Ishikawa (cell line): ENCODE measurements around the gene DRC7.

Experiments used
- CEBPB ChIP-seq: IDR thresholded peaks from 2 replicates; pipeline ENCODE4 v1.6.1; 2012
- CREB1 ChIP-seq: IDR thresholded peaks from 2 replicates; pipeline ENCODE4 v1.6.1; 2012; ENCODE audit warnings: low read depth
- EGR1 ChIP-seq: IDR thresholded peaks from 2 replicates; pipeline ENCODE4 v1.6.1; 2012
- EP300 ChIP-seq: IDR thresholded peaks from 2 replicates; pipeline ENCODE4 v1.6.1; 2012; ENCODE audit warnings: borderline replicate concordance
- FOXM1 ChIP-seq: IDR thresholded peaks from 2 replicates; pipeline ENCODE4 v1.6.1; 2012; ENCODE audit warnings: low read depth, borderline replicate concordance
- NFIC ChIP-seq: IDR thresholded peaks from 2 replicates; pipeline ENCODE4 v1.6.1; 2012
- RAD21 ChIP-seq: IDR thresholded peaks from 2 replicates; pipeline ENCODE4 v1.6.1; 2012; ENCODE audit warnings: low read depth
- TAF1 ChIP-seq: IDR thresholded peaks from 2 replicates; pipeline ENCODE4 v1.6.1; 2012; ENCODE audit warnings: low read depth, mild to moderate bottlenecking
- TCF12 ChIP-seq: IDR thresholded peaks from 2 replicates; pipeline ENCODE4 v1.6.1; 2012; ENCODE audit warnings: low read depth
- TEAD4 ChIP-seq: IDR thresholded peaks from 2 replicates; pipeline ENCODE4 v1.6.1; 2012
- YY1 ChIP-seq: IDR thresholded peaks from 2 replicates; pipeline ENCODE4 v1.6.1; 2012; ENCODE audit warnings: low read depth
- ZBTB7A ChIP-seq: IDR thresholded peaks from 2 replicates; pipeline ENCODE4 v1.6.1; 2012; ENCODE audit warnings: low read depth
- TF ChIP-seq, protein P1 (sequence below): IDR thresholded peaks from 2 replicates; pipeline ENCODE4 v1.6.1; 2012
- TF ChIP-seq, protein P2 (sequence below): IDR thresholded peaks from 2 replicates; pipeline ENCODE4 v1.6.1; 2012
- TF ChIP-seq, protein P3 (sequence below): IDR thresholded peaks from 2 replicates; pipeline ENCODE4 v1.6.1; 2012; ENCODE audit warnings: low read depth, mild to moderate bottlenecking

Gene DRC7

DNA sequence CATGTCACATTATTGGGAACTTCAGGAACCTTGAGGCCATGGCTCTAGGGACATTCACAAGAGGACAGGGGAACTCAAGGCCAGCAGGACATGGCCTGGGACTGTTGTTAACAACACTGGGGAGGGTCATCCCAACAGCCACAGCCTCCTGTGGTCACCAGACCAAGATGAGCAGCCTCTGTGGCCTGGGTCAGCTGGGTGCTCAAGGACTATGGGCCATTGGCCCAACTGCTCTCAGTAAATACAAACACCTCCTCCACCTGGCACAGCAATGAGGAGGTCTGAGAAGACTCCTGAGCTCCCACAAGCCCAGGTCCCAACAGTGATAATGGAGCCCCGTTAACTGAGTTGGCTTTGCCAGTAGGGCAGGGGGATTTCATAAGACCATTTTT lies 86.7 kb downstream of the DRC7 start:
- no peak for TF ChIP-seq EGR1
- no peak for TF ChIP-seq EP300
- TF ChIP-seq, protein P1, sequence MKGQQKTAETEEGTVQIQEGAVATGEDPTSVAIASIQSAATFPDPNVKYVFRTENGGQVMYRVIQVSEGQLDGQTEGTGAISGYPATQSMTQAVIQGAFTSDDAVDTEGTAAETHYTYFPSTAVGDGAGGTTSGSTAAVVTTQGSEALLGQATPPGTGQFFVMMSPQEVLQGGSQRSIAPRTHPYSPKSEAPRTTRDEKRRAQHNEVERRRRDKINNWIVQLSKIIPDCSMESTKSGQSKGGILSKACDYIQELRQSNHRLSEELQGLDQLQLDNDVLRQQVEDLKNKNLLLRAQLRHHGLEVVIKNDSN, result no peak
- TF ChIP-seq RAD21, result no peak
- no peak for TF ChIP-seq TCF12
- no peak for TF ChIP-seq CREB1
- TF ChIP-seq, protein P2, sequence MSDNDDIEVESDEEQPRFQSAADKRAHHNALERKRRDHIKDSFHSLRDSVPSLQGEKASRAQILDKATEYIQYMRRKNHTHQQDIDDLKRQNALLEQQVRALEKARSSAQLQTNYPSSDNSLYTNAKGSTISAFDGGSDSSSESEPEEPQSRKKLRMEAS, result no peak
- no peak for TF ChIP-seq YY1
- TF ChIP-seq CEBPB, result no peak
- TF ChIP-seq NFIC, result no peak
- no peak for TF ChIP-seq ZBTB7A
- TF ChIP-seq TAF1, result no peak
- TF ChIP-seq FOXM1, result no peak
- TF ChIP-seq TEAD4, result no peak
- TF ChIP-seq, protein P3, sequence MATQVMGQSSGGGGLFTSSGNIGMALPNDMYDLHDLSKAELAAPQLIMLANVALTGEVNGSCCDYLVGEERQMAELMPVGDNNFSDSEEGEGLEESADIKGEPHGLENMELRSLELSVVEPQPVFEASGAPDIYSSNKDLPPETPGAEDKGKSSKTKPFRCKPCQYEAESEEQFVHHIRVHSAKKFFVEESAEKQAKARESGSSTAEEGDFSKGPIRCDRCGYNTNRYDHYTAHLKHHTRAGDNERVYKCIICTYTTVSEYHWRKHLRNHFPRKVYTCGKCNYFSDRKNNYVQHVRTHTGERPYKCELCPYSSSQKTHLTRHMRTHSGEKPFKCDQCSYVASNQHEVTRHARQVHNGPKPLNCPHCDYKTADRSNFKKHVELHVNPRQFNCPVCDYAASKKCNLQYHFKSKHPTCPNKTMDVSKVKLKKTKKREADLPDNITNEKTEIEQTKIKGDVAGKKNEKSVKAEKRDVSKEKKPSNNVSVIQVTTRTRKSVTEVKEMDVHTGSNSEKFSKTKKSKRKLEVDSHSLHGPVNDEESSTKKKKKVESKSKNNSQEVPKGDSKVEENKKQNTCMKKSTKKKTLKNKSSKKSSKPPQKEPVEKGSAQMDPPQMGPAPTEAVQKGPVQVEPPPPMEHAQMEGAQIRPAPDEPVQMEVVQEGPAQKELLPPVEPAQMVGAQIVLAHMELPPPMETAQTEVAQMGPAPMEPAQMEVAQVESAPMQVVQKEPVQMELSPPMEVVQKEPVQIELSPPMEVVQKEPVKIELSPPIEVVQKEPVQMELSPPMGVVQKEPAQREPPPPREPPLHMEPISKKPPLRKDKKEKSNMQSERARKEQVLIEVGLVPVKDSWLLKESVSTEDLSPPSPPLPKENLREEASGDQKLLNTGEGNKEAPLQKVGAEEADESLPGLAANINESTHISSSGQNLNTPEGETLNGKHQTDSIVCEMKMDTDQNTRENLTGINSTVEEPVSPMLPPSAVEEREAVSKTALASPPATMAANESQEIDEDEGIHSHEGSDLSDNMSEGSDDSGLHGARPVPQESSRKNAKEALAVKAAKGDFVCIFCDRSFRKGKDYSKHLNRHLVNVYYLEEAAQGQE, result no peak
